ENCODE results near the gene NQO1. TPM values are rescaled to one million over a fixed set of nuclear protein-coding genes. Genes with fewer than 3 reads are reported as not detected.

NQO1 gene
- total RNA-seq, 1 donor from 2014 or later: 31.3 TPM

Other genes with a start within 250 kb of the NQO1 start
- gene NFAT5, start 160.6 kb downstream of the NQO1 start, total RNA-seq: 117 TPM
- 60.6 TPM for gene NOB1, start 28.4 kb upstream of the NQO1 start, total RNA-seq
- gene WWP2, start 35.8 kb upstream of the NQO1 start, total RNA-seq: 97.8 TPM
- gene CLEC18A, start 224.8 kb upstream of the NQO1 start, total RNA-seq: 2.2 TPM